Osteocyte (in vitro differentiated cells): ENCODE results near the gene UBR4. TPM values are rescaled to one million over a fixed set of nuclear protein-coding genes. Genes with fewer than 3 reads are reported as not detected.

Source experiments
- DNase-seq: peaks from one replicate; pipeline ENCODE4 v3.0.0; 2021; ENCODE audit warnings: mixed read lengths; ENCODE audit not compliant: unreplicated experiment; ENCODE audit errors: extremely low spot score
- H3K27ac Mint-ChIP-seq: one replicate; pipeline ENCODE4 v1.8.0; 2021; ENCODE audit warnings: mild to moderate bottlenecking, mixed read lengths; ENCODE audit not compliant: unreplicated experiment
- H3K27me3 Mint-ChIP-seq: one replicate; pipeline ENCODE4 v1.8.0; 2021; ENCODE audit warnings: mixed read lengths; ENCODE audit not compliant: unreplicated experiment
- H3K36me3 Mint-ChIP-seq: one replicate; pipeline ENCODE4 v1.8.0; 2021; ENCODE audit warnings: mixed read lengths; ENCODE audit not compliant: unreplicated experiment
- H3K4me1 Mint-ChIP-seq: one replicate; pipeline ENCODE4 v1.8.0; 2021; ENCODE audit warnings: mixed read lengths; ENCODE audit not compliant: unreplicated experiment
- H3K4me3 Mint-ChIP-seq: one replicate; pipeline ENCODE4 v1.8.0; 2021; ENCODE audit warnings: mild to moderate bottlenecking, moderate library complexity, mixed read lengths; ENCODE audit not compliant: unreplicated experiment
- H3K9me3 Mint-ChIP-seq: one replicate; pipeline ENCODE4 v1.8.0; 2021; ENCODE audit warnings: mixed read lengths; ENCODE audit not compliant: unreplicated experiment
- CTCF ChIP-seq: fragments of 200-600 bp; sonication (generic); IDR thresholded peaks from 2 replicates; pipeline ENCODE4 v1.5.0; 2021; ENCODE audit warnings: antibody characterized with exemption, mild to moderate bottlenecking, moderate library complexity
- total RNA-seq: library from RNA; stranded (reverse); gene quantifications from 2 replicates; pipeline ENCODE4 v1.2.1, GENCODE V29; 2021

The UBR4 gene
- total RNA-seq, 1 donor from 2014 or later = 161 TPM

- Mint-ChIP-seq H3K36me3 (peaks cover 82% of the 10 kb centered on the region), H3K4me1 (peaks cover 20% of the 10 kb centered on the region)
- no peak for DNase-seq
Measured at GRCh38 chr1:19166066-19166465, 44.0 kb downstream of the UBR4 start.

GRCh38 chr1:19165501-19165900 is 44.6 kb downstream of the UBR4 start:
- TF ChIP-seq CTCF = no peak
- no peak for DNase-seq
- no peaks in the 10 kb centered on the region for H3K27me3 Mint-ChIP-seq
- H3K9me3 Mint-ChIP-seq = no peaks in the 10 kb centered on the region
- no peak overlapping the region for H3K4me3 Mint-ChIP-seq
- peaks cover 20% of the 10 kb centered on the region for H3K4me1 Mint-ChIP-seq
- peaks cover 82% of the 10 kb centered on the region for H3K36me3 Mint-ChIP-seq
- no peak overlapping the region for H3K27ac Mint-ChIP-seq

More at GRCh38 chr1:19166066-19166465, 44.0 kb downstream of the UBR4 start:
- no peak for TF ChIP-seq CTCF
- H3K27ac Mint-ChIP-seq = no peak overlapping the region
- no peaks in the 10 kb centered on the region for H3K9me3 Mint-ChIP-seq
- H3K27me3 Mint-ChIP-seq = no peaks in the 10 kb centered on the region
- H3K4me3 Mint-ChIP-seq = no peak overlapping the region

GRCh38 chr1:19164274-19165015 is 45.6 kb downstream of the UBR4 start:
- DNase-seq = no peak
- Mint-ChIP-seq H3K27me3 (no peaks in the 10 kb centered on the region), H3K36me3 (peaks cover 87% of the 10 kb centered on the region), H3K4me1 (peaks cover 20% of the 10 kb centered on the region), H3K4me3 (no peak overlapping the region), H3K27ac (peak overlapping the region; percentile 59), H3K9me3 (no peaks in the 10 kb centered on the region)
- no peak for TF ChIP-seq CTCF

GRCh38 chr1:19163261-19163660 is 46.8 kb downstream of the UBR4 start:
- no peak for DNase-seq
- H3K36me3 Mint-ChIP-seq = peaks cover 84% of the 10 kb centered on the region
- H3K9me3 Mint-ChIP-seq = no peaks in the 10 kb centered on the region
- H3K27me3 Mint-ChIP-seq = no peaks in the 10 kb centered on the region
- H3K4me3 Mint-ChIP-seq = no peak overlapping the region
- H3K4me1 Mint-ChIP-seq = peaks cover 20% of the 10 kb centered on the region
- H3K27ac Mint-ChIP-seq = peak overlapping the region; percentile 58
- no peak for TF ChIP-seq CTCF

- H3K27ac Mint-ChIP-seq = no peak overlapping the region
- TF ChIP-seq CTCF = no peak
- H3K27me3 Mint-ChIP-seq = no peaks in the 10 kb centered on the region
- no peak for DNase-seq
- H3K4me3 Mint-ChIP-seq = no peak overlapping the region
- no peaks in the 10 kb centered on the region for H3K9me3 Mint-ChIP-seq
- peaks cover 20% of the 10 kb centered on the region for H3K4me1 Mint-ChIP-seq
- peaks cover 75% of the 10 kb centered on the region for H3K36me3 Mint-ChIP-seq
Measured at GRCh38 chr1:19160831-19161230, 49.2 kb downstream of the UBR4 start.
